Erythroblast (primary cell): Measurements from ENCODE around the gene CITED1.
"Not testable (repeated sequence)": the region's sequence is repeated elsewhere in the genome, so short reads cannot be mapped to it uniquely, and the experiment has no call there.

Experiments used
- DNase-seq, 2 experiments: peaks; one replicate each; lab custom pipeline; 2025; lab: John Stamatoyannopoulos, UW
- GATA1 ChIP-seq: IDR thresholded peaks from 2 replicates; pipeline ENCODE4 v1.6.1; 2011; ENCODE audit warnings: low read depth, mild to moderate bottlenecking, control low read depth, low read length, moderate library complexity
- POLR2A ChIP-seq: IDR thresholded peaks from 2 replicates; pipeline ENCODE4 v1.6.1; 2011; ENCODE audit warnings: mild to moderate bottlenecking, low read length

Gene CITED1

DNA sequence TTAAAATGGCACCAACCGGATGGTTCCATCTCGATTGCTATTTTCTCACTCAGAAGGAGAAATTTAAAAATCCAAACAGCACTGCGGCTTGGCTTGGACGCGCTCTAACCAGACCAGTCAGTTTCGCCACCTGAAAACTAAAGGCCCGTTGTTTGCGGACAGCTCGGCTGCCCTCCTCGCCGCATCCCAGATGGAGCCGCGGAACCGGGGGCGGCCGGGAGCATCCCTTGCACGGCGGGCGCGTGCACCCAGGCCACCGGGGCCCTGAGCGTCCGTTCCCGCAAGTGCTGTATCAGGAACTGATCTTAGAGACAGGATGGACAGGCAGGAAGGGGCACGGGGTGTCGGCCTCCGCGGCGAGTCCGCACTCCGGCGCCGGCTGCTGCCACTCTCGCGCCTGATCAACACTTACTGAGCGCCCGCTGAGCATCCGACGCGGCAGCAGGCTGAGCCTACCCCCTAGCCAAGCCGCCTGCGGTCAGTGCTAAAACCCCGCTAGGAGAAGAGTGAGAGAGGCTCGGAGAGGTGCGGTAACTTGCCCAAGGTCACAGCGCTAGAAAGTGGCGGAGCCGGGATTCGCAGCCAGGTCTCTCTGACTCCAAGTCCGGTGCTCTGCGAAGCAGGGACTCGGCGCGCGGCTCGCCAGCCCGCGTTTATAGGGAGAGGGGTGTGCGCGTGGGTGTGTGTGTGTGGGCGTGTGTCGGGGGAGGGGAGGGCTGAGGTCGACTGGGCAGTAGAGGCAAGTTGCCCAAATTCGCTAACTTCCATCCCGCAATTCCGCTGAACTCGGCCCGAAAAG, at the start of gene CITED1:
CITED1 (minus strand) TSS at position 629 of the 799 bp plus-strand sequence. CDS start 3,045 bp downstream, outside the sequence.
- DNase-seq: peak; percentile 44
- TF ChIP-seq GATA1: no peak
- no peak for TF ChIP-seq POLR2A

GRCh38 chrX:72352786-72353185, 47.1 kb upstream of the CITED1 start:
- TF ChIP-seq POLR2A (no peak), GATA1 (no peak)
- no peak for DNase-seq

GRCh38 chrX:72351606-72352334, 46.1 kb upstream of the CITED1 start:
- DNase-seq: no peak
- TF ChIP-seq POLR2A (no peak), GATA1 (no peak)

- no peak for DNase-seq
- no peak for TF ChIP-seq GATA1
- no peak for TF ChIP-seq POLR2A
Observed at GRCh38 chrX:72349190-72349589, 43.5 kb upstream of the CITED1 start.

DNA sequence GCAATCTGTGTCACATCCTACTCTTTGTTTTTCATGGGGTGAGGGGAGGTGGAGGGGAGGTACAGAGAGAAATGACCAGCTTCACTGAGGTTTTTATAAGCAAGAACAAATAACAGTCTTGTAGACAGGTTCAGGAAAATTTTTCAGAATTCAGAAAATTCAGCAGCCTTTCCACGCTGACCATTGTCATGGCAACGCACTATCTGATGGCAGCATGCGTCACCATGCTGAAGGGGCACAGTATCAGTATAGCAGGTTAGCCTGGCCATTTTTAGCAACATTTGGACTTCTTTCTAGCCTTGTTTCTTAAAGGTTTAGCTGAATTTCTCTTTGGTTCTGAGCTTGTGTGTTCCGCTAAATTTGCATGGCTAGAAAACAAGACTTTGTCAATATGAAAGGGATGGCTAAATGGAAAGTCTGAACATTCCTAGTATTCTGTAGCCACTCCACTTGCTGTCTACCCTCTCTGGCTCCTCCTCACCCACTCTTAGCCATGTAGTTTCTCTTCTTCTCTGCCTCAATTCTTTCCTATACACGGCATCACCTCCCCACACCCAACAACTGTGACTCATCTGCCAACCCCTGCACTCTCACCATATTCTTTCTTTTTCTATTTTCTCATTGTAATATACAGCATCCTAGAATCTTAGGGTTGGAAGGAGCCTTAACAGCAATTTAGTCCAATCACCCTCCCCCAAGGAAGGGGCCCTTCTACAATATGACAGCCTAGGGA, 42.7 kb upstream of the CITED1 start:
- no peak for TF ChIP-seq POLR2A
- TF ChIP-seq GATA1: no peak
- peak; percentile 27 to 48 for DNase-seq

- TF ChIP-seq POLR2A (no peak), GATA1 (no peak)
- DNase-seq: no peak
Observed at GRCh38 chrX:72347366-72347765, 41.7 kb upstream of the CITED1 start.

- no peak for DNase-seq
- no peak for TF ChIP-seq GATA1
- no peak for TF ChIP-seq POLR2A
Observed at GRCh38 chrX:72346302-72346949, 40.7 kb upstream of the CITED1 start.

- no peak for TF ChIP-seq GATA1
- TF ChIP-seq POLR2A: no peak
Observed at GRCh38 chrX:72340626-72341025, 34.9 kb upstream of the CITED1 start.

GRCh38 chrX:72340041-72340440, 34.3 kb upstream of the CITED1 start:
- no peak for DNase-seq
- no peak for TF ChIP-seq POLR2A
- TF ChIP-seq GATA1: no peak

More at GRCh38 chrX:72340626-72341025, 34.9 kb upstream of the CITED1 start:
- no peak for DNase-seq

- TF ChIP-seq POLR2A (no peak), GATA1 (no peak)
Observed at GRCh38 chrX:72330131-72330530, 24.4 kb upstream of the CITED1 start.

DNA sequence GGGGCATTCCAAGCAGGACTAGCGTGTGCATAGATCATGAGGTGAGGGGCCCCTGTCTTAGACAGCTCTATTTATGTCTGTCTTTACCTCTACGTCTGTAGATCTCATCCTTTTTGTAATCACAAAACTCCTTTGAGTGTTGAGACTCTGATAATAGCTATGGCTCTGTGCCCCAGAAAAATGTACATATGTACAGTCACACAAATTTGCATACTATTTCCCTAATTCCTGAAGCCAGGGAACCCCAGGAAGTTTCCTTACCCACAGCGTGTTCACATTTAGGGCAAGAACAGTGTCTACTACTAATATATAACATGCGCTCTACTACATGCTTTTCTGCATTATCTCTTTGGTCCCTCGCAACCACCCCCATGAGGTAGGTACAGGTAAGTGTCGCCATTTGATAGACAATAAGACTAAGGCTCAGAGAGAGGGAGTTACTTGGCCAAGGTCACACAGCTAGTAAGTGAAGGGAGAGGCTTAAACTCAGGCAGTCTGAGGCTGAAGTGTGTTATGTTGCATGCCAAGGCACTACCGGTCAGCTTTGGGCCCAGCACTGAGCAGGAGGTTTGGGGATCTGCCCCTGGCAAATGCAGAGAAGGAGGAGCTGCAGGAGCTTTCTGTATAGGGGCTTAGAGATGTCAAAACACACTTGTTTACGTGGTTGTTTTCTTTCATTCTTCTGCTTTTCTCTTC, 21.0 kb upstream of the CITED1 start:
- DNase-seq: no peak
- TF ChIP-seq GATA1: no peak
- no peak for TF ChIP-seq POLR2A

More at GRCh38 chrX:72330131-72330530, 24.4 kb upstream of the CITED1 start:
- no peak for DNase-seq

DNA sequence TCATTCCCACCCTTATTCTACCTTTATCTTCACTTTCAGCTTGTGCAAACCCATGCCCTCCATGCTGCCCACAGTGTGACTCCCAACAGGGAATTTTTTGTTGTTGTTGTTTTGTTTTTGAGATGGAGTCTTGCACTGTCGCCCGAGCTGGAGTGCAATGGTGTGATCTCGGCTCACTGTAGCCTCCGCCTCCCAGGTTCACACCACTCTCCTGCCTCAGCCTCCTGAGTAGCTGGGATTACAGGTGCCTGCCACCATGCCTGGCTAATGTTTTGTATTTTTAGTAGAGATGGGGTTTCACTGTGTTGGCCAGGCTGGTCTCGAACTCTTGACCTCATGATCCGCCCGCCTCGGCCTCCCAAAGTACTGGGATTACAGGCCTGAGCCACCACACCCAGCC, 13.9 kb upstream of the CITED1 start:
- not testable (repeated sequence) for DNase-seq

- DNase-seq: no peak
- no peak for TF ChIP-seq POLR2A
- TF ChIP-seq GATA1: no peak
Observed at GRCh38 chrX:72317139-72317538, 11.4 kb upstream of the CITED1 start.
